Measurements from ENCODE around the gene LIM2.
A peak's percentile ranks its signal among the peaks of the same experiment; 100 is the strongest.

GRCh38 chr19:51365965-51366388 lies 21.8 kb downstream of the LIM2 start, which contains the start of gene ETFB:
- TF ChIP-seq POLR2AphosphoS5 (IDR thresholded peaks at IDR 0.05) = peak in 1 of 3 donors; percentile 87
- TF ChIP-seq CTCF (IDR thresholded peaks at IDR 0.05 in 8 of 11, conservative IDR thresholded peaks at IDR 0.05 in 3 of 11) = no peak
